Adrenal gland (tissue), 5 donors: ENCODE measurements around the gene TRAF2.

Source experiments
- CTCF ChIP-seq, 6 experiments: fragments of 450-650 bp in 4 of 6; fragments of 200-600 bp in 2 of 6; sonication (generic) in 1 of 6; IDR thresholded peaks; 1 replicate in 5 of 6; 2 replicates in 1 of 6; pipeline versions ENCODE4 v1.5.1 to v1.8.0; 2016 to 2021; ENCODE audit warnings: antibody characterized with exemption in 6 of 6, mild to moderate bottlenecking in 2 of 6, moderate library complexity in 1 of 6
- POLR2A ChIP-seq, 2 donors: fragments of 450-650 bp; IDR thresholded peaks; one replicate each; pipeline ENCODE4 v1.6.1; 2017; ENCODE audit warnings: antibody characterized with exemption in 2 of 2, mild to moderate bottlenecking in 2 of 2, moderate library complexity in 1 of 2
- donor health status: DM: no; HTN: no; CAD: no.

DNA sequence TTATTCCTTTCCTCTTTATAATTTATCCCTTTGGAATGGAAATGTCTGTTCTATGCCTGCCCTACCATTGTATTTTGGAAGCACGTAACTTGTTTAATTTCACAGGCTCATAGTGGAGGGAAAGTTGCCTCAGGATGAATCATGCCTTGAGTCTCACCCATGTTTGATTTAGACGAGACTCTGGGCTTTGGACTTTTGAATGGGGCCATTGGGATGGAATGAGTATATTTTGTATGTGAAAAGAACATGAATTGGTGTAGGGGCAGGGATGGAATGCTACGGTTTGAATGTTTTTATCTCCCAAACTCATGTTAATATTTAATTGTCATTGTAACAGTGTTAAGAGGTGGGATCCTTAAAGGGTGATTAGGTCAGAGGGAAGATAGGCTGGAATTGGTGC is 48.0 kb downstream of the TRAF2 start:
- no peak for TF ChIP-seq POLR2A (IDR thresholded peaks at IDR 0.05)
- TF ChIP-seq CTCF (IDR thresholded peaks at IDR 0.05): no peak
